H7 (cell line): ENCODE measurements around the gene SUN1. TPM values are rescaled to one million over a fixed set of nuclear protein-coding genes. Genes with fewer than 3 reads are reported as not detected.

Source experiments
- DNase-seq: peaks from one replicate; pipeline ENCODE4 v3.0.0; 2012
- H3K27me3 ChIP-seq: 2 replicates; pipeline ENCODE4 v1.6.0; 2011; ENCODE audit warnings: mild to moderate bottlenecking, low read length; ENCODE audit not compliant: control insufficient read depth, insufficient read depth
- H3K36me3 ChIP-seq: replicated peaks from 2 replicates; pipeline ENCODE4 v1.5.1; 2011; ENCODE audit warnings: low read length; ENCODE audit not compliant: control insufficient read depth, insufficient read depth
- H3K4me3 ChIP-seq: 2 replicates; pipeline ENCODE4 v1.5.1; 2011; ENCODE audit warnings: low read depth, mild to moderate bottlenecking, control low read depth, low read length, moderate library complexity; ENCODE audit not compliant: insufficient read depth
- total RNA-seq: library from RNA; depleted of rRNA; stranded (reverse); fragments of >200 nt; shearing (Covaris generic); gene quantifications from 2 replicates; pipeline ENCODE4 v1.2.3, GENCODE V29; 2014

SUN1 gene
- total RNA-seq, 1 experiment from 2014 or later = 60.5 TPM

DNA sequence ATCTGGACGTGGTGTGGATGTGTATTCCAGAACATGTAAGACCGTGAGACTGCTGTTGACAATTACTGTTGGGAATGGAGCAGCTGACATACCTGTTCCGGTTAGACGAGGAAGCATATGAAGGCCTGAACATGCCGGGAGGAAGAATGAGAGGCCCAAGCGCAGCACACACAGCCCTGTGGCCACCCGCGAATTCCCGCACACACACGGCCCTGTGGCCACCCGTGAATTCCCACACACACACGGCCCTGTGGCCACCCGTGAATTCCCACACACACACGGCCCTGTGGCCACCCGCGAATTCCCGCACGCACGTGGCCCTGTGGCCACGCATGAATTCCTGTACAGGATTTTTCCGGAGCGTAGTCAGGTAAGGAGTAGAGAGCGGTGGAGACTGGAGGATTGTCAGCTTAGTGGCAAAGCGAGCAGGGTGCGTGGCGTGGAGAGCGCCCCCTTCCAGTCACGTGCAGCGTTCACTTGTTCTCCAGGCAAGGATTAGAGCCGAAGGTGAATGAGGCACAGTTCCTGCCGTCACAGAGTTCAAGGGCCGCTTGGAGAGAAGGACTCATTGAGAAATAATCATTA is 9.5 kb upstream of the SUN1 start:
- DNase-seq = peak; percentile 84
- no peaks in the 10 kb centered on the region for H3K27me3 ChIP-seq
- no peak overlapping the region for H3K4me3 ChIP-seq
- no peaks in the 10 kb centered on the region; the same call in none of the 2 replicates for H3K36me3 ChIP-seq

DNA sequence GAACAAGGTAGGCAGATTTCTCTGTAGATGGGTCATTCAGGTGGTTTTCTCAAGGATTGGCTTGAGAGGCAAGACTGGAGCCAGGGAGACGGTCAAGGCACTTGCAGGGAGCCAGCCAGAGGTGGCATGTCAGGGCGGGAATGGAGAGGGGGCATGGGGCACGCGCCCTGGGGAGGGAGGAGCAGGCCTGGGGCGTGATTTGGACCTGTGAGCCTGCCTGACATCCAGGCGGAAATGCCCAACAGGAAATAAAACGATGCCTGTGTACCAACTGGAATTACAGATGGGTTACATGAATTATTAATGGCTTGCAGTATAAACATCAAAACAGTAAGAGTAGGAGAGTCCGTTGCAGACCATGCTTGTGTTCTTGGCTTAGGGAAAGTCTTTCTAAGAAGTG is 8.6 kb upstream of the SUN1 start:
- Histone ChIP-seq H3K27me3 (no peaks in the 10 kb centered on the region), H3K4me3 (no peak overlapping the region), H3K36me3 (no peaks in the 10 kb centered on the region; the same call in none of the 2 replicates)
- peak; percentile 31 for DNase-seq

DNA sequence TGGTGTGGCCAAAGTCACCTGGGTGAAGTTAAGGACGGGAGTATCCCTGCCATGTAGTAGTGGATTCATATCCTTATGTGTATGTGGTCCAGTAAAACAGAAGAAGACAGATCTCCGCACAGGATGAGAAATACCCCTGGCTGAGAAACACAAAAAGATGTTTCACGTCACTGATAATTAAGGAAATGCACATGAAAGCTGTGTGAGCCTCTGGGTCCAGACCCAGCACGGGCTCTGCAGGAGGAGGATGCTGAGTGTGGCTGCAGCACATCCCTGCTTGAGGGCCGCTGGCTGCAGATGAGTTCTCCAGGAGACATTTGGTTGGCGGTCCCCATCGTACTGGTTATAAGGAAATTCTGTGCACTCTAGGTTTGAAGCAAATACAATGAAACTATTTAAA is 8.2 kb upstream of the SUN1 start:
- DNase-seq = peak; percentile 28
- H3K36me3 ChIP-seq = no peaks in the 10 kb centered on the region; the same call in none of the 2 replicates
- H3K4me3 ChIP-seq = no peak overlapping the region
- H3K27me3 ChIP-seq = no peaks in the 10 kb centered on the region

DNA sequence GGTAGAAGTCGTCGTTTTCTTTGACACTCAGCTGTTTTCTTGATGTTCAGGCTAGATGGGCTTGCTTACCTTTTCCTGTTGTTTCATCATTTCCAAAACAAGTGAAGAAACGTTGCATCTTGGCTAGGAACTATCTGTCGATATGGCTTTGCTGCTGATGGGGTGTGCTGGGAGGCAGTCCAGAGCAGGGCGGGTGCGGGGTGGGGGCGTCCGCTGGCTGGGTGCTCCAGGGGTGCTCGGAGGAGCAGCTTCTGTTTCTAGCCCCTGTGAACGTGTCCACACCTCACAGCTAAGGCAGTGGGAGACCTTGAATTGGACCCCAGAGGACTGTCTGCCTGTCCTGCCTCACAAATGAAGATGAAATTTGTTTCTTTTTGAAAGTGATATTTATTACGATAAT is 7.6 kb upstream of the SUN1 start:
- no peak for DNase-seq
- no peak overlapping the region for H3K4me3 ChIP-seq
- no peaks in the 10 kb centered on the region; the same call in none of the 2 replicates for H3K36me3 ChIP-seq
- H3K27me3 ChIP-seq = no peaks in the 10 kb centered on the region

DNA sequence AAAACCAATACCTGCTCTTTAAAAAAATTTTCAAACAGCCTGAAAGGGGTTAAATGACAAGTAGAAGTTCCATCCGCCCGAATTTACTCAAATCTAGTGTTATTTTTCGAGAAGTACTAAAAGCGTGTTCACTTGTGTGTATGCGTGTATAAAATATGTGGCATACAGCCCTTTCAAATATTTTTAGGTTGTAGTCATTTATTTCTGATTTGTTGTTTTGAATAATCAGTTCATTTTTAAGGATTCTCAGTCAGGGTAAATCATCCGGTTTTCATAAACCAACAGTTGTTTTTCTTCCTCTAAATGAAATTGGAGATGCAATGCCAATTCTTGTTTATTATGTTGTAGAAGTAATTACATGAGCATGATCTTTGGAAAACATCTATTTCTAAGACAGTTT is 6.9 kb upstream of the SUN1 start:
- Histone ChIP-seq H3K27me3 (no peaks in the 10 kb centered on the region), H3K36me3 (no peaks in the 10 kb centered on the region; the same call in none of the 2 replicates), H3K4me3 (no peak overlapping the region)
- no peak for DNase-seq

DNA sequence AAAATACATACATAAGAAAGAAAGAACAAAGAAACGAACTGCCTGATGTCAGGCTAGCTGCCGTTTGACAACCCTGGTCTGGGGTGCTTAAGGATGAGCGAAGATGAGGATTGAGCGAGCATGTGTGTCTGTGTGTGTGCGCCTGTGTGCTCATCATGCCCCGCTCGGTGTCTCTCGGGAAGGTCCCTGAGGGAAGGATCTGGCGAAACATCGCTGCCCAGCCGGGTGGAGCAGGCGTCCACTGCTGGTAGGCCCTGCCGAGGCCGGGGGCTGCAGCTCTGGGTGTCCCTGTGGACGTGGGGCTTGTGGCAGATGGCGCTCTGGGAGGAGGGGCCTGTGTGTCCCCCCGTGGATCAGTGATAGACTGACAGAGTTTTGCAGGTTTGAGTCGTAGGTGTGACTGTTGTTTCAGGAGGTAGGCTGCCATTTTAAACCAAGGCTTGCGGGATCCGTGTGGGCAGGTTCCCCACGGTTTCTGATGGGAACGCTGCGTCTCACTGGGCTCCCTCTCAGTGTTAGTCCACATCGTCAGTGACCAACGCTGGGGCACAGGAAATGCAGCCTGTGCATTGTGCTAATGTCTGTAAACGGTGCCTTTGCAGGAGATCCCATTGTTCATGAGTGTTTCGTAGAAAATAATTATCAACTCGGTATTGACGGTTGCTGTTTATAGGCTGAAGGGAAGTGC is 5.9 kb upstream of the SUN1 start:
- no peaks in the 10 kb centered on the region for H3K27me3 ChIP-seq
- no peaks in the 10 kb centered on the region; the same call in none of the 2 replicates for H3K36me3 ChIP-seq
- no peak overlapping the region for H3K4me3 ChIP-seq
- no peak for DNase-seq

DNA sequence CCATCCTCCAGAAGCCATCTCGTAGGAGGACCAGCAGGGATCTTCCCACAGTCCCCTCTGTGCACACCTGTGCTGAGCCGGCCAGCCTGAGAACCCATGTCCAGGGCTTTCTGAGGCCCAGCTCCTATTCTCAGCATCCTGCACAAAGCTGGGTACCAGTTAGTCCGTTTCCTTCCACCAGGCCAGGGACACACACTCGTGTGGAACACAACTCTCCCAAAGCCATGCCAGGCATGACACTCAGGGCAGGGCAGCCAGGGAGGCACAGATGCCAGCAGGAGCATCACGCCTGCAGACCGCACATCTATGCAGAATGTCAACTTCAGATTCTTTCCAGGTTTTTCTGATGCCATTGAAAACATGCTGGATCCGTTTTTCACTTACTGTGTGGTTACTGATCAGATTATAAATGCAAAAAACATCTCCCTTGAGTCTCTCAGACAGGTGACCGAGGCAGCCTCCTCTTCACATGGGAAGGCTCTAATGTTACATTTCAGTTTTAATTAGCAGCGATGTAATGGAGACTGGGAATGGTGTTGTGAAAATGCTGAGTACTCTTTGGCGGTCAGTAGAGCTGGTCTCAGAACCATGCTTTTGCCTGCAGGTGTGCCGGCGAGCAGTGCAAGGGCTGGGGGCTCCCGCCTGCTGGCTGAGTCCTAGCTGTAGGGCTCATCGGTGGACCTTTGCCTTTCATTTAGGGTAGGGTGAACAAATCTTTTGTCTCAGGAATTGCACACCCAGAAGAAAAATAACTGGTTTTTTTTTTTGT is 3.3 kb upstream of the SUN1 start:
- DNase-seq = no peak
- H3K27me3 ChIP-seq = no peaks in the 10 kb centered on the region
- no peaks in the 10 kb centered on the region; the same call in none of the 2 replicates for H3K36me3 ChIP-seq
- H3K4me3 ChIP-seq = no peak overlapping the region

DNA sequence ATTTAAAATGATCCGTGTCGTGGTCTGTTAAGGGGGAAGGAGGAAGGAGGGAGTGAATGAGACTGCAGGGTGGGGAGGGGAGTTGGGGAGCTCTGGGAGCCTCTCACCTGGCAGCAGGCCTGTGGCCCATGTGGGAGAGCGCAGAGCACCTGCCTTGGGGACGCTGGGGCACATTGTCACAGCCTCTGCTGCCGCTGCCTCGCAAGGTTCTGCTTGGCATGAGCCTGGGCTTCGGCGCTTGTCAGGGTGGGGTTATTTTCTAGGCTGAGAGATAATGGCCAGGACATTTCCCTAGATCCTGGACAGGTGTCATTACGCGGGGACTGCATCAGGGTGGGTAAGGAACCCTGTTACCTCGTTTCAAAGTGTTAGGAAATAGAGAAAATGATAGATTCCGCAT is 2.2 kb upstream of the SUN1 start:
- DNase-seq = no peak
- no peaks in the 10 kb centered on the region for H3K27me3 ChIP-seq
- no peaks in the 10 kb centered on the region; the same call in none of the 2 replicates for H3K36me3 ChIP-seq
- H3K4me3 ChIP-seq = no peak overlapping the region

DNA sequence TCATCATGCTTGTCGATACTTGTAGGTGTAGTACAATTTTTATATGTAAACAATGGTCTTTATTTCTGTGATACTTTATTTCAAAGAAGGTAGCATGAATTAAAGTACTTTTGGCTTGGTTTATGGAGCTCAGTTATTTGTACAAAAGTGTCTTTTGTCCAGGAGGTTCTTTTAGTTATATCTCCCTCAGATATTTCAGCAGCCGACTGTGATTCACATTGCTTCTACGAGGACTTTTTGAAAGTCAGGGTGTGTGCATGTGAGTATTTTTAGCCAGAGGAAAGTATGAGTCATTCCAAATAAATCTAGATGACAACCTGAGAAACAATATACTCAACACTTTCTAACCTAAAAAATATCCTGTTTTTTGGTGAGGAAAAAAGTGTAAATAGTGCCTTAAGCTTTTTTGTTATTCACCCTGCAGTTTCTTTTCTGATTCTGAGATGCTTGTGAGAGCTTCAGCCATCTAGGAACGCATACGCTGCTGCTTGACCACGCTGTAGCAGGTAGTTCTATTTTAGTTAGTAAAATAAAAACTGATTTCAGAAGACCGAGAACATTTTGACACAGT is 595 bp upstream of the SUN1 start:
- peaks cover 2% of the 10 kb centered on the region for H3K36me3 ChIP-seq
- no peak overlapping the region for H3K4me3 ChIP-seq
- H3K27me3 ChIP-seq = no peaks in the 10 kb centered on the region
- DNase-seq = no peak

DNA sequence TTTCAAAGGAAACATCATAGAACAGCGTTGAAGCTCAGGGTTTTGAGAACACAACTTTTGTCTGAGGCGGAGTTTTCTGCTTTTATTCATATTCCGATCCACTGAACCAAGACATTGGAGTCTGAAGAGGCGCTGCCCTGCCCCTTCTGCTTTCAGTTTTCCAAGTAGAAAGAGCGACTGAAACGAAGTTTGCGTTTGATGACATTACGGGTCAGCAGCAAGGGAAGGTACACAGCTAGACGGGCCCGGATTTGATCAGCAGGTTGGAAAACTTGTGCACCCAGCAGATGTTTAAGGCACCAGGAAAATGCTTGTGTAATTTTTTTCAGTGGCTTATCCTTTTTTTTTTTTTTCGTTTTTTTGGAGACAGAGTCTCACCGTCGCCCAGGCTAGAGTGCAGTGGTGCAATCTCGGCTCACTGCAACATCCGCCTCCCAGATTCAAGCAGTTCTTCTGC is 720 bp downstream of the SUN1 start:
- H3K4me3 ChIP-seq = no peak overlapping the region
- no peaks in the 10 kb centered on the region for H3K27me3 ChIP-seq
- DNase-seq = no peak
- peaks cover 2% of the 10 kb centered on the region for H3K36me3 ChIP-seq

DNA sequence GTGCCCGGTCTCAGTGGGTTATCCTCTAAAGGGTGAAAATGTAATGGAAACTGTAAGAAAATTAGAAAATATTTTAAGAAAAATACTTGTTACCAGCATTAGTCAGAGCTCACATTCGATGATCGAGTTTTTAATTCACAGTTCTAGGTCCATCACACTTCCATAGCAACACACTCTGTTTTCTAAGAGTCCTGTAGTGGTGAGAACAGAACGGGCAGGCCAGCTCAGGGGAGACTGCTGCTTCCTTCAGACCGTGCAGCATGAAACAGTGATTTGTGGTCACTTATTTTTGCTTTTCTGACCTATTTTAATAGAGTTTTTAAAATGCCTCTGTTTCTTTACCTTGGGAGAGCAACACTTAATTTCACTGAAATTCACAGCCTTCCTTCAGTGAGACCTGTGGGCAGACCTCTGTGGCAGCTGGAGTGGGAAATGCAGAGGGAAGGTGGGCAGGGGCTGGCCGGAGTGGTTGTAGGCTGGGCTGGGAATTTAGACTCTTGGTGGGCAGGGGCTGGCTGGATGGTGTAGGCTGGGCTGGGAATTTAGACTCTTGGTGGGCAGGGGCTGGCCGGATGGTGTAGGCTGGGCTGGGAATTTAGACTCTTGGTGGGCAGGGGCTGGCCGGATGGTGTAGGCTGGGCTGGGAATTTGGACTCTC is 1.5 kb downstream of the SUN1 start:
- peaks cover 5% of the 10 kb centered on the region for H3K36me3 ChIP-seq
- H3K4me3 ChIP-seq = no peak overlapping the region
- H3K27me3 ChIP-seq = no peaks in the 10 kb centered on the region
- DNase-seq = no peak

DNA sequence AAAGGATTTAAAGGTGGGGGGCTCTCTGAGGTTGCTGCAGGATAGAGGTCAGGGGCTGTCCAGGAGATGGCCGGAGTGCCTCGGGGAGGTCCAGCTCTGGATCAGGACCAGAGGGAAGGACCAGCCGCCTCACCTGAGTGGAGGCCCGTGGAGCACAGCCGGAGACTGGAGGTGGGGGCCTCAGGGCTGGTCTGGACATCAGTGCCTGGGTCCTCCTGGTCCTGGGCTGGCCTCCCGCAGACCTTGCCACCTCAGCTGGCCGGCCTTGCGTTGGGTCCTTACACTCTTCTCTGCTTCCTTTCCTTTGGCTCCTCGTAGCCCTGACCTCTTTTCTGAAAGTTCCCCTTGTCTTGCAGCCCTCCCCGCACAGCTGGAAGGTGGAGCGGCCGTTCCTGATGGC is 2.0 kb downstream of the SUN1 start:
- H3K4me3 ChIP-seq = no peak overlapping the region
- peaks cover 10% of the 10 kb centered on the region for H3K36me3 ChIP-seq
- H3K27me3 ChIP-seq = no peaks in the 10 kb centered on the region
- DNase-seq = no peak

DNA sequence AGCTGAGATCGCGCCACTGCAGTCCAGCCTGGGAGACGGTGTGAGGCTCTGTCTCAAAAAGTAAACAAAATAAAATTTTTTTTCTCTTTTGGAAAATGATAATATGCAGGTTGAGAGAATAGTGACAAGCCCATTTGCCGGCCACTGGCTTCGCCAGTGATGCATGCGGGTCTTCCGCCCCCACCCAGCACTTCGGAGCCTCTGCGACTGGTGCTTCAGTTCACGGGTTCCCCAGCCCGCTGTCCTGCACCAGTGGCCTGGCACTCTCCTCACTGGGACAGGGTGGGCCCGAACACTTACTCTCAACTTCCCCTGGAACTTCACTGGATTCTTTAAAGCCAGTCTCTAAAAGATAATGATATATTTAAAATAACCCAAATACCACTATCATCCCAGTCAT is 2.7 kb downstream of the SUN1 start:
- H3K36me3 ChIP-seq = peaks cover 12% of the 10 kb centered on the region
- H3K4me3 ChIP-seq = no peak overlapping the region
- DNase-seq = no peak
- H3K27me3 ChIP-seq = no peaks in the 10 kb centered on the region
